SJCRH30 (cell line): ENCODE measurements around the gene HCFC1R1. TPM values are rescaled to one million over a fixed set of nuclear protein-coding genes. Genes with fewer than 3 reads are reported as not detected.

ENCODE experiments used
- DNase-seq, 2 experiments: peaks; one replicate each; pipeline ENCODE4 v3.0.0-alpha.2; 2015 to 2020
- H3K27ac ChIP-seq: fragments of 250-450 bp; sonication (Bioruptor Pico); 2 replicates; pipeline ENCODE4 v1.5.1; 2020; ENCODE audit warnings: mild to moderate bottlenecking, moderate library complexity
- H3K27me3 ChIP-seq: fragments of 250-450 bp; sonication (Bioruptor Pico); 2 replicates; pipeline ENCODE4 v1.5.1; 2020; ENCODE audit warnings: mild to moderate bottlenecking, moderate library complexity
- H3K36me3 ChIP-seq: fragments of 250-450 bp; sonication (Bioruptor Pico); 2 replicates; pipeline ENCODE4 v1.5.1; 2020; ENCODE audit warnings: mild to moderate bottlenecking, moderate library complexity
- H3K4me1 ChIP-seq: fragments of 250-450 bp; sonication (Bioruptor Pico); 2 replicates; pipeline ENCODE4 v1.5.1; 2020; ENCODE audit warnings: mild to moderate bottlenecking, moderate library complexity
- H3K4me3 ChIP-seq: fragments of 250-450 bp; sonication (Bioruptor Pico); 2 replicates; pipeline ENCODE4 v1.5.1; 2020; ENCODE audit warnings: mild to moderate bottlenecking, moderate library complexity
- H3K9me3 ChIP-seq: fragments of 250-450 bp; sonication (Bioruptor Pico); replicated peaks from 2 replicates; pipeline ENCODE4 v1.5.1; 2020; ENCODE audit warnings: mild to moderate bottlenecking, moderate library complexity
- total RNA-seq: library from RNA; depleted of rRNA; stranded (reverse); fragments of >200 nt; shearing (Covaris generic); gene quantifications from 2 replicates; pipeline ENCODE4 v1.2.3, GENCODE V29; 2014

HCFC1R1 gene
- total RNA-seq, 1 experiment from 2014 or later, result 18.9 TPM

GRCh38 chr16:3050487-3050886 is 26.7 kb upstream of the HCFC1R1 start:
- peaks cover 5% of the 10 kb centered on the region for H3K27me3 ChIP-seq

GRCh38 chr16:3049921-3050481 is 26.3 kb upstream of the HCFC1R1 start:
- DNase-seq, result no peak
- Histone ChIP-seq H3K9me3 (no peaks in the 10 kb centered on the region), H3K4me1 (no peaks in the 10 kb centered on the region), H3K27me3 (peaks cover 5% of the 10 kb centered on the region), H3K27ac (no peak overlapping the region), H3K36me3 (no peaks in the 10 kb centered on the region), H3K4me3 (no peak overlapping the region)

More at GRCh38 chr16:3050487-3050886, 26.7 kb upstream of the HCFC1R1 start:
- no peaks in the 10 kb centered on the region for H3K4me1 ChIP-seq
- H3K4me3 ChIP-seq, result no peak overlapping the region
- no peaks in the 10 kb centered on the region for H3K9me3 ChIP-seq
- DNase-seq, result no peak
- H3K36me3 ChIP-seq, result no peaks in the 10 kb centered on the region
- H3K27ac ChIP-seq, result no peak overlapping the region

- no peak for DNase-seq
- no peaks in the 10 kb centered on the region for H3K36me3 ChIP-seq
- no peaks in the 10 kb centered on the region for H3K4me1 ChIP-seq
- no peak overlapping the region for H3K27ac ChIP-seq
- H3K27me3 ChIP-seq, result peaks cover 5% of the 10 kb centered on the region
- no peaks in the 10 kb centered on the region for H3K9me3 ChIP-seq
- no peak overlapping the region for H3K4me3 ChIP-seq
These were observed 23.6 kb upstream of the HCFC1R1 start for GRCh38 chr16:3047387-3047720.

GRCh38 chr16:3046641-3047386 is 23.1 kb upstream of the HCFC1R1 start:
- no peak overlapping the region for H3K4me3 ChIP-seq
- no peak for DNase-seq
- no peaks in the 10 kb centered on the region for H3K36me3 ChIP-seq
- H3K27ac ChIP-seq, result no peak overlapping the region
- H3K9me3 ChIP-seq, result no peaks in the 10 kb centered on the region
- H3K4me1 ChIP-seq, result no peaks in the 10 kb centered on the region
- H3K27me3 ChIP-seq, result peaks cover 5% of the 10 kb centered on the region

- Histone ChIP-seq H3K27me3 (peaks cover 7% of the 10 kb centered on the region), H3K4me1 (no peaks in the 10 kb centered on the region), H3K9me3 (no peaks in the 10 kb centered on the region), H3K36me3 (no peaks in the 10 kb centered on the region), H3K4me3 (peak within 1 kb of the TSS; percentile 65), H3K27ac (no peak within 1 kb of the TSS)
- peak; percentile 39 to 52 for DNase-seq
These were observed 22.3 kb upstream of the HCFC1R1 start, which contains the start of gene MMP25 for GRCh38 chr16:3045758-3046640. TSS of gene MMP25 (plus strand) at chr16:3046561. CDS start at chr16:3046918, 357 bp downstream.

- no peak for DNase-seq
- Histone ChIP-seq H3K9me3 (no peaks in the 10 kb centered on the region), H3K27me3 (peaks cover 8% of the 10 kb centered on the region), H3K4me1 (no peaks in the 10 kb centered on the region), H3K4me3 (peak overlapping the region; percentile 65; the same call in 1 of the 2 replicates), H3K36me3 (no peaks in the 10 kb centered on the region), H3K27ac (no peak overlapping the region)
These were observed 21.0 kb upstream of the HCFC1R1 start for GRCh38 chr16:3044708-3045107.

GRCh38 chr16:3042376-3042775 is 18.6 kb upstream of the HCFC1R1 start:
- no peaks in the 10 kb centered on the region for H3K9me3 ChIP-seq
- H3K4me3 ChIP-seq, result no peak overlapping the region
- no peak overlapping the region for H3K27ac ChIP-seq
- DNase-seq, result no peak
- no peaks in the 10 kb centered on the region for H3K36me3 ChIP-seq
- peaks cover 16% of the 10 kb centered on the region for H3K27me3 ChIP-seq
- no peaks in the 10 kb centered on the region for H3K4me1 ChIP-seq

GRCh38 chr16:3038896-3039295 is 15.2 kb upstream of the HCFC1R1 start:
- H3K4me1 ChIP-seq, result no peaks in the 10 kb centered on the region
- H3K27me3 ChIP-seq, result peaks cover 36% of the 10 kb centered on the region
- H3K4me3 ChIP-seq, result no peak overlapping the region
- no peaks in the 10 kb centered on the region for H3K36me3 ChIP-seq
- no peaks in the 10 kb centered on the region for H3K9me3 ChIP-seq
- no peak for DNase-seq
- H3K27ac ChIP-seq, result no peak overlapping the region

GRCh38 chr16:3038256-3038655 is 14.5 kb upstream of the HCFC1R1 start:
- no peaks in the 10 kb centered on the region for H3K9me3 ChIP-seq
- DNase-seq, result no peak
- no peaks in the 10 kb centered on the region for H3K4me1 ChIP-seq
- no peak overlapping the region for H3K4me3 ChIP-seq
- H3K27ac ChIP-seq, result no peak overlapping the region
- H3K36me3 ChIP-seq, result no peaks in the 10 kb centered on the region
- H3K27me3 ChIP-seq, result peaks cover 37% of the 10 kb centered on the region

GRCh38 chr16:3036726-3037315 is 13.1 kb upstream of the HCFC1R1 start, which contains the start of gene BICDL2:
TSS of gene BICDL2 (minus strand) at chr16:3036944. CDS start at chr16:3035496, 1,448 bp downstream.
- Histone ChIP-seq H3K9me3 (no peaks in the 10 kb centered on the region), H3K36me3 (no peaks in the 10 kb centered on the region), H3K27ac (no peak within 1 kb of the TSS), H3K4me3 (no peak within 1 kb of the TSS), H3K4me1 (peaks cover 2% of the 10 kb centered on the region; the same call in 1 of the 2 replicates), H3K27me3 (peaks cover 43% of the 10 kb centered on the region)
- DNase-seq, result no peak

GRCh38 chr16:3035972-3036725 is 12.4 kb upstream of the HCFC1R1 start:
- H3K9me3 ChIP-seq, result no peaks in the 10 kb centered on the region
- H3K36me3 ChIP-seq, result no peaks in the 10 kb centered on the region
- H3K4me1 ChIP-seq, result peaks cover 8% of the 10 kb centered on the region
- H3K4me3 ChIP-seq, result no peak overlapping the region
- DNase-seq, result no peak
- H3K27me3 ChIP-seq, result peaks cover 47% of the 10 kb centered on the region
- no peak overlapping the region for H3K27ac ChIP-seq

- Histone ChIP-seq H3K4me3 (no peak overlapping the region), H3K27me3 (peaks cover 45% of the 10 kb centered on the region), H3K4me1 (peaks cover 15% of the 10 kb centered on the region), H3K9me3 (no peaks in the 10 kb centered on the region), H3K36me3 (no peaks in the 10 kb centered on the region), H3K27ac (no peak overlapping the region)
- no peak for DNase-seq
These were observed 11.7 kb upstream of the HCFC1R1 start for GRCh38 chr16:3035289-3035971.

GRCh38 chr16:3032624-3033023 is 8.9 kb upstream of the HCFC1R1 start:
- Histone ChIP-seq H3K4me1 (peaks cover 18% of the 10 kb centered on the region), H3K9me3 (no peaks in the 10 kb centered on the region), H3K4me3 (no peak overlapping the region), H3K27me3 (peaks cover 36% of the 10 kb centered on the region), H3K36me3 (no peaks in the 10 kb centered on the region), H3K27ac (no peak overlapping the region)
- no peak for DNase-seq
